ENCODE measurements around the gene KIRREL3. TPM values are rescaled to one million over a fixed set of nuclear protein-coding genes. Genes with fewer than 3 reads are reported as not detected.

KIRREL3 gene
- total and polyA plus RNA-seq, 9 donors = 0.25 to 5.3 (median 0.48) TPM

DNA sequence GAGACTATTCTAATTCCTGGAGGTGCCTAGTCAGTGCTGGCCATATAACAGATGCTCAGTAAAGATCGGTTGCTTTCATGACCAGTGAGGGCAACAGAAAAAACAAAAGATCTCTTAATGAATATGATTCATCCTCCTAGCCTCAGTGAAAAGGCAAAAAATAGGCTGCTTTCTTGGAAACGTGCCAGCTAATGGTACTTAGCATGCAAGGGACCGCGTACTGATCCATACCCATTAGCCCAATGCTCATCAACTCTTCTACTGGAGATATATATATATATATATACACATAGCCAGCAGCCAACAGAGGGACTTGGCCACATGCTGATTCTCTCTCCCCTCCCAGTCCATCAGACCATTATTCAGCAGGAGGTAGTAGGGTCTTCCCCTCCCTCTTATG, 320.4 kb downstream of the KIRREL3 start:
- Histone ChIP-seq H3K9me3 (no peaks in the 10 kb centered on the region), H3K27ac (no peak overlapping the region), H3K4me3 (no peak overlapping the region), H3K36me3 (no peaks in the 10 kb centered on the region), H3K4me1 (ENCODE audit: insufficient read depth) (no peaks in the 10 kb centered on the region), H3K27me3 (no peaks in the 10 kb centered on the region)
- WGBS, 3 donors = 51 to 65% (median 62%) methylated on average over 4 of the region's 4 CpGs
- no peak for DNase-seq
- intact Hi-C loops (cut with DNase I) = no loop called here
- TF ChIP-seq, protein P1, sequence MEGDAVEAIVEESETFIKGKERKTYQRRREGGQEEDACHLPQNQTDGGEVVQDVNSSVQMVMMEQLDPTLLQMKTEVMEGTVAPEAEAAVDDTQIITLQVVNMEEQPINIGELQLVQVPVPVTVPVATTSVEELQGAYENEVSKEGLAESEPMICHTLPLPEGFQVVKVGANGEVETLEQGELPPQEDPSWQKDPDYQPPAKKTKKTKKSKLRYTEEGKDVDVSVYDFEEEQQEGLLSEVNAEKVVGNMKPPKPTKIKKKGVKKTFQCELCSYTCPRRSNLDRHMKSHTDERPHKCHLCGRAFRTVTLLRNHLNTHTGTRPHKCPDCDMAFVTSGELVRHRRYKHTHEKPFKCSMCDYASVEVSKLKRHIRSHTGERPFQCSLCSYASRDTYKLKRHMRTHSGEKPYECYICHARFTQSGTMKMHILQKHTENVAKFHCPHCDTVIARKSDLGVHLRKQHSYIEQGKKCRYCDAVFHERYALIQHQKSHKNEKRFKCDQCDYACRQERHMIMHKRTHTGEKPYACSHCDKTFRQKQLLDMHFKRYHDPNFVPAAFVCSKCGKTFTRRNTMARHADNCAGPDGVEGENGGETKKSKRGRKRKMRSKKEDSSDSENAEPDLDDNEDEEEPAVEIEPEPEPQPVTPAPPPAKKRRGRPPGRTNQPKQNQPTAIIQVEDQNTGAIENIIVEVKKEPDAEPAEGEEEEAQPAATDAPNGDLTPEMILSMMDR (IDR thresholded peaks at IDR 0.05) = no peak
- TF ChIP-seq POLR2A (IDR thresholded peaks at IDR 0.05) (no peak), EP300 (IDR thresholded peaks at IDR 0.05) (no peak)

DNA sequence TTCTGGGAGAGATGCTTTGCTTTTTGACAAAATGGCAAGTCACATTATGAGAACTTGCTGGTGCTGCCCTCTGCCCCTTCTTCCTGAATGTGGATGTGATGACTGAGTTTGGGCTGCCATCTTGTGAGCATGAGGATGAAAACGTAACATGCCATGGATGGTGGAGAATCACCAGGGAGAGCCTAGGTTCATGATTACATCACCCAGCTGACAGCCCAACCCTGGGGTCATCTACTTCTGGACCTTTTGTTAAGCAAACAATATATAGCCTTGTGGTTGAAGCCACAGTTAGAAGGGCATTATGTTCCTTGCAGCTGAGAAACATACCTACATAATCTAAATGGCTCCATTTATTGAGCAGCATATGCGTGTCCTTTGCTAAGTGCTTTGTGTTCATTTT, 321.5 kb downstream of the KIRREL3 start:
- Histone ChIP-seq H3K9me3 (no peaks in the 10 kb centered on the region), H3K27me3 (no peaks in the 10 kb centered on the region), H3K4me1 (ENCODE audit: insufficient read depth) (no peaks in the 10 kb centered on the region), H3K36me3 (no peaks in the 10 kb centered on the region), H3K4me3 (no peak overlapping the region), H3K27ac (no peak overlapping the region)
- intact Hi-C loops (cut with DNase I) = no loop called here
- no peak for DNase-seq
- TF ChIP-seq EP300 (IDR thresholded peaks at IDR 0.05) = no peak
- TF ChIP-seq POLR2A (IDR thresholded peaks at IDR 0.05) = no peak
- TF ChIP-seq, protein P1 (IDR thresholded peaks at IDR 0.05) = no peak
- WGBS, 3 donors = 41 to 71% (median 50%) methylated on average over 2 of the region's 2 CpGs

DNA sequence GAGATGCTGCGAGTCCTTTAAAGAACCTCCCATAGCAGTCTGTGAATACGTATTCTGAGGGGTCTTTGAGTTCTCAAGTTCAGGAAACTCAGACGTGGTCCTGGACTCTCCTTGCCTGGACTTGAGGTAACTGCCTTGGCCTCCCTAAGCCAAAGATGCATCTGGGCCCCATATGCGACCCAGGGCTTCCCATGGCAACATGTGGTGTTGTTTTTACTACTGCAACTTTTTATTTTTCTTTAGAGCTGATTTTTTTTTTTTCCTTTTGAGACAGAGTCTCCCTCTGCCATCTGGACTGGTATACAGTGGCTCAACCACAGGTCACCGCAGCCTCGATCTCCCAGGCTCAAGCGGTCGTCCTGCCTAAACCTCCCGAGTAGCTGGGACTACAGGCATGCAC, 324.0 kb downstream of the KIRREL3 start:
- Histone ChIP-seq H3K4me3 (no peak overlapping the region), H3K36me3 (no peaks in the 10 kb centered on the region), H3K27ac (no peak overlapping the region), H3K4me1 (ENCODE audit: insufficient read depth) (no peaks in the 10 kb centered on the region), H3K27me3 (no peaks in the 10 kb centered on the region), H3K9me3 (no peaks in the 10 kb centered on the region)
- TF ChIP-seq, protein P1 (IDR thresholded peaks at IDR 0.05) = no peak
- TF ChIP-seq POLR2A (IDR thresholded peaks at IDR 0.05) (no peak), EP300 (IDR thresholded peaks at IDR 0.05) (no peak)
- no peak for DNase-seq
- 86 to 91% (median 88%) methylated on average over 9 of the region's 9 CpGs for WGBS, 3 donors
- intact Hi-C loops (cut with DNase I) = no loop called here

DNA sequence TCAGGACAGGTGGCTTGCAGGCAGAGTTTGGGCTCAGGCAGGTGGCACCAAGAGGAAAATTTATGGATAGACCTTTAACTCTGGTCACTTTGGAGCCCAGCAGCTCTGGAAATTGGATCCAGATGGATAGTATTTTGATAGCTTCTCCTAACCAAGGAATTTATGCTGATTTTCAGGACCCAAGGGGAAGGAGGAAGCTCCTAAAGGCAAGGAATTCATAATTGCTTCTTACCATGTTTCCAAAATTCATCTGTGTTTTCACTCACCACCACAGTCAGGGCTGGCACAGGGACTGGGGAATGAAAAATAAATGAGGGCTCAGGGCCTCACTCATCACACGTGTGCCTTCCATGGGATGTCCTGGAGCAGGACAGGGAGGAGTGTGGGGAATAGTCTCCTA, 327.3 kb downstream of the KIRREL3 start:
- no peak for TF ChIP-seq EP300 (IDR thresholded peaks at IDR 0.05)
- TF ChIP-seq, protein P1 (IDR thresholded peaks at IDR 0.05) = no peak
- no peak for TF ChIP-seq POLR2A (IDR thresholded peaks at IDR 0.05)
- intact Hi-C loops (cut with DNase I) = no loop called here
- no peaks in the 10 kb centered on the region for H3K36me3 ChIP-seq
- 67 to 69% (median 68%) methylated on average over 1 of the region's 1 CpG for WGBS, 3 donors
- no peak overlapping the region for H3K4me3 ChIP-seq
- no peak for DNase-seq
- no peaks in the 10 kb centered on the region for H3K27me3 ChIP-seq
- H3K27ac ChIP-seq = no peak overlapping the region
- H3K4me1 ChIP-seq (ENCODE audit: insufficient read depth) = no peaks in the 10 kb centered on the region
- no peaks in the 10 kb centered on the region for H3K9me3 ChIP-seq

DNA sequence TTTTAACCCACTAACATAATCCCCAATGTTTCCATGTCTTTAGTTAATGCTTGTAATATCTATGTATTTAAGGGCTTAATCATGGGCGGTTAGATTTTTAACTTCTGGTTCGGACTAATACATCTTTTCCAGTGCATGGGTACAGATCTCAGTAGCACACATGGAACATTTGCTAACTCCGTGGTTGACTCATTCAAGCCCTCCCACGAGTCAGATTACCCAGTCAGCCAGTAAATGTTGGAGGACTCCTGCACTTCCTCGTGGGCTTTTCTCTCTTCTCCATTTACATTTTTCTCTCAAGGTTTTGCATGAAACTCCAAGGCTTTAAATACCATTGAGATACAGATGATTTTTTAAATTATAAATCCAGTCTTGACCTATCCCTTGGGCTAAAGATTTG, 331.2 kb downstream of the KIRREL3 start:
- H3K4me1 ChIP-seq (ENCODE audit: insufficient read depth) = no peaks in the 10 kb centered on the region
- intact Hi-C loops (cut with DNase I) = no loop called here
- H3K27me3 ChIP-seq = no peaks in the 10 kb centered on the region
- H3K4me3 ChIP-seq = no peak overlapping the region
- H3K9me3 ChIP-seq = no peaks in the 10 kb centered on the region
- WGBS, 3 donors = 32 to 34% (median 33%) methylated on average over 5 of the region's 5 CpGs
- no peaks in the 10 kb centered on the region for H3K36me3 ChIP-seq
- H3K27ac ChIP-seq = no peak overlapping the region
- no peak for TF ChIP-seq POLR2A (IDR thresholded peaks at IDR 0.05)
- no peak for TF ChIP-seq EP300 (IDR thresholded peaks at IDR 0.05)
- TF ChIP-seq, protein P1 (IDR thresholded peaks at IDR 0.05) = no peak
- DNase-seq = no peak

Data from ovary (tissue), 9 donors.